K562 treated with DMSO at 1 percent for 4 hours (cell line): ENCODE measurements around the gene C4orf46. TPM values are rescaled to one million over a fixed set of nuclear protein-coding genes. Genes with fewer than 3 reads are reported as not detected.

Source experiments
- total RNA-seq: library from RNA; unstranded; fragments of 300-600 nt; gene quantifications from 2 replicates; pipeline ENCODE4 v1.2.3, GENCODE V29; 2022; ENCODE audit not compliant: insufficient read depth

The C4orf46 gene
- total RNA-seq = 7.8 and 8.8 TPM in 2 replicates

DNA sequence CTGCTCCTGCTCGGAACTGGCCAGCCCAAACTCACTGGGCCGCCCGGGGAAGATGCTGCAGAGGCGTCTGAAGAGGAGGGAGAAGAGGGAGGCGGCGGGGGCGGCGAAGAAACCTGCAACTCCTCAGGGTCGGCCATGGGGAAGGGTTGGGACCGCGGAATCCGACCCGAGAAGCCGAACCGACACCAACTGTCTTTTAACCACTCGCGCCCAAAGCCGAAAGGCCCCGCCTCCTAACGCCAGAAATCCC lies at the start of gene C4orf46:
TSS of gene C4orf46 (minus strand) at position 223 of the 250 bp plus-strand sequence. CDS start at position 137, 86 bp downstream.

DNA sequence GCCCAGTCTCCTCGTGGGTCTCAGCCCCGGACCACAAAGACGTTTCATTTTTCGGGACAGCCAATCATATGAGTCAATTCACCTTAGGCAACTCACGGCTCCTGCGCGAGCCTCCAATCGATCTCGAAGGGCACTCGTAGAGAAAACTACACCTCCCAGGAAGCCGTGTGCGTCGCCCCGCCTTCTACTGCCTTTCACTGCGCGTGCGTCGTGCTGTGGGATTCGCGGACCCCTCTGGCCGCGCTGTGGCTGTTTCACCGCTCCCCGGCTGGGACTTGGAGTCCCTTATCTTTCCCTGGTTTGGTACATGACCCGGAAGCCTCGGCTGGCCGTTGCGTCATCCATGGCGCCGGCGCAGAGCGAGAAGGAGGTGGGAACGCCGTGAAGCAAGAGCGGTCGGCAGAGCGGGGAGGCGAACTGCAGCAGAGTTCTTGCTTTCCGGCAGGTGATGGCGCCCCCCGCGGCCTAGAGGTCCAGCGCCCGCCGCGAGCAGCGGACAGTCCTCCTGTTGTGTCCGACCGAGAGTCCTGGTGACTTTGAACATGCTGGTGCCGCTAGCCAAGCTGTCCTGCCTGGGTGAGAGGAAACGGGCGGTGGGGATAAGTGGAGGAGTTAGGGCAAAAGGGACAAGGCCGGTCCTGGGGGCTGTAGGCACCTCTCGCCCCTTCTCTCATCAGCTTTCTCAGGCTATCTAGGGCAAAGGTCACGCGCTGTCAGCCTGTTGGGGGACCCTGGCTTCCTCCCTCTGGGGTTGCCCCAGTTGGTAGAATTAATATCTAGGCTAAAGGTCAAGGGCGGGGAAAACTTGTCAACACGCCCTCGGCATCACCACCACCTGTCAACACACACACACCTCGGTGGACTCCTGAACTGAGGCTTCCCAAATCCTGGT lies 474 bp upstream of the C4orf46 start, which contains the start of gene ETFDH:
TSS of gene ETFDH (plus strand) at position 382 of the 892 bp plus-strand sequence. CDS start at position 543, 161 bp downstream.

Other genes with a start within 250 kb of the C4orf46 start
- 0.18 TPM in 1 of 2 replicates, not detected in the other for gene RXFP1, start 150.0 kb downstream of the C4orf46 start, total RNA-seq
- gene ETFDH, start 409 bp upstream of the C4orf46 start, total RNA-seq = 11.6 and 15.3 TPM in 2 replicates
- gene PPID, start 51.5 kb upstream of the C4orf46 start, total RNA-seq = 31.0 and 43.2 TPM in 2 replicates
- gene FNIP2, start 97.1 kb upstream of the C4orf46 start, total RNA-seq = 9.5 and 12.7 TPM in 2 replicates